ENCODE data around the gene NEXN.

DNA sequence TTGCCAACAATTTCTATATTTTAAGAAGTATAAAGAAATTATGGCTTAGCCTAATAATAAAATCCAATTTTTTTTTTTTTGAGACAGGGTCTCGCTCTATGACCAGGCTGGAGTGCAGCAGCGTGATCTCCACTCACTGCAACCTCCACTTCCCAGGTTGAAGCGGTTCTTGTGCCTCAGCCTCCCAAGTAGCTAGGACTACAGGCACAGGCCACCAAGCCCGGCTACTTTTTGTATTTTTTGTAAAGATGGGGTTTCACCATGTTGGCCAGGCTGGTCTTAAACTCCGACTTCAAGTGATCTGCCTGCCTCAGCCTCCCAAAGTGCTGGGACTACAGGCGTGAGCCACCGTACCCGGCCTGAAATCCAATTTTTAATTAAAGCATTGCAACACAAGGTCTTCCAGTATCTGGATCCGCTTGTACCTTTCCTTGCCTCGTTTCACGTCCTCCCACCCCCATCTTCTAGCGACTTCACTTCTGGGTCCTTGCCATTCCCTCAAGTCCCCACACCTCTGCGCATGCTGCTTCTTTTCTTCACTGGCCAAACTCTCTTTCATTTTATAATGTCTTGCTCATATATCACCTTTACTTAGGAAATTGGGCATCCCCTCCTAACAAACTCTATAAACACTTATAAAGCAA lies 88.1 kb downstream of the NEXN start:
- TF ChIP-seq CTCF (IDR thresholded peaks at IDR 0.05 in 2 of 3, conservative IDR thresholded peaks at IDR 0.05 in 1 of 3; ENCODE audit: borderline replicate concordance in 1 of 3, insufficient read depth in 1 of 3, low read depth in 2 of 3, low read length in 2 of 3) (no peak), POLR2AphosphoS5 (IDR thresholded peaks at IDR 0.05; ENCODE audit: low read depth, low read length) (0 out of 2 replicates have a peak, but pooled peaks have one; percentile 5), CEBPB (IDR thresholded peaks at IDR 0.05; ENCODE audit: low read depth) (no peak), RAD21 (IDR thresholded peaks at IDR 0.05; ENCODE audit: low read depth) (no peak), EZH2 (IDR thresholded peaks at IDR 0.05) (no peak), SIN3A (IDR thresholded peaks at IDR 0.05; ENCODE audit: low read depth) (0 out of 2 replicates have a peak, but pooled peaks have one; percentile 10), ZBTB33 (IDR thresholded peaks at IDR 0.05; ENCODE audit: extremely low read depth, insufficient replicate concordance, low read length) (no peak), EGR1 (IDR thresholded peaks at IDR 0.05; ENCODE audit: low read depth) (no peak)
- TF ChIP-seq, protein P1, sequence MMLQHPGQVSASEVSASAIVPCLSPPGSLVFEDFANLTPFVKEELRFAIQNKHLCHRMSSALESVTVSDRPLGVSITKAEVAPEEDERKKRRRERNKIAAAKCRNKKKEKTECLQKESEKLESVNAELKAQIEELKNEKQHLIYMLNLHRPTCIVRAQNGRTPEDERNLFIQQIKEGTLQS (IDR thresholded peaks at IDR 0.05) = no peak
